OCI-LY3 (cell line): ENCODE results near the gene INKA1.

Experiments
- H2AFZ ChIP-seq: fragments of 200-600, 300-600 bp; shearing (Covaris generic); 2 replicates; pipeline ENCODE4 v1.6.0; 2014; ENCODE audit warnings: antibody characterized with exemption, low read depth, low read length
- H3K27ac ChIP-seq: fragments of 200-600, 300-600 bp; sonication (generic); 2 replicates; pipeline ENCODE4 v1.5.1; 2014; ENCODE audit warnings: mild to moderate bottlenecking, low read length, moderate library complexity, mixed read lengths
- H3K27me3 ChIP-seq: fragments of 200-600, 300-600 bp; sonication (generic); 2 replicates; pipeline ENCODE4 v1.6.1; 2014; ENCODE audit warnings: low read depth, low read length, mixed read lengths
- H3K36me3 ChIP-seq: fragments of 200-600, 300-600 bp; sonication (generic); replicated peaks from 2 replicates; pipeline ENCODE3; 2014; ENCODE audit warnings: low read depth, low read length, mixed read lengths
- H3K4me1 ChIP-seq: fragments of 300-600, 200-600 bp; sonication (generic); 2 replicates; pipeline ENCODE4 v1.6.1; 2014; ENCODE audit warnings: low read length, mixed read lengths
- H3K4me2 ChIP-seq: fragments of 200-600, 300-600 bp; sonication (generic); 2 replicates; pipeline ENCODE4 v1.6.1; 2014; ENCODE audit warnings: low read length, mixed read lengths
- H3K4me3 ChIP-seq: fragments of 300-600, 200-600 bp; sonication (generic); 2 replicates; pipeline ENCODE4 v1.5.1; 2014; ENCODE audit warnings: antibody characterized with exemption, mild to moderate bottlenecking, low read length, moderate library complexity
- H3K79me2 ChIP-seq: fragments of 300-600, 200-600 bp; shearing (Covaris generic); 2 replicates; pipeline ENCODE4 v1.6.1; 2014; ENCODE audit warnings: mild to moderate bottlenecking, low read length, mixed read lengths
- H3K9ac ChIP-seq: fragments of 300-600, 200-600 bp; shearing (Covaris generic); 2 replicates; pipeline ENCODE4 v1.6.0; 2014; ENCODE audit warnings: mild to moderate bottlenecking, low read length, moderate library complexity
- H3K9me3 ChIP-seq: fragments of 200-600, 300-600 bp; shearing (Covaris generic); 2 replicates; pipeline ENCODE4 v1.6.1; 2014; ENCODE audit warnings: low read length, mixed read lengths; ENCODE audit not compliant: insufficient read depth
- H4K20me1 ChIP-seq: fragments of 200-600, 300-600 bp; sonication (generic); 2 replicates; pipeline ENCODE4 v1.6.1; 2016; ENCODE audit warnings: low read length, mixed read lengths; ENCODE audit not compliant: insufficient read depth
- EZH2phosphoT487 ChIP-seq: fragments of 200-600 bp; shearing (Covaris generic); IDR thresholded peaks from 2 replicates; pipeline ENCODE4 v1.6.1; 2018; ENCODE audit warnings: antibody characterized with exemption, mixed run types, low read depth
- TF ChIP-seq, protein P1 (sequence below): fragments of 200-600, 300-600 bp; sonication (generic); IDR thresholded peaks from 2 replicates; pipeline ENCODE4 v1.5.1; 2014; ENCODE audit warnings: antibody characterized with exemption, low read length, low read depth

Gene INKA1

GRCh38 chr3:49799761-49800160, 3.3 kb upstream of the INKA1 start, which contains the start of gene CDHR4:
Gene CDHR4 (minus strand): TSS chr3:49799873. CDS start chr3:49799812, 61 bp downstream.
- peaks cover 6% of the 10 kb centered on the region for H3K4me1 ChIP-seq
- no peak within 1 kb of the TSS for H3K27ac ChIP-seq
- TF ChIP-seq, protein P1, sequence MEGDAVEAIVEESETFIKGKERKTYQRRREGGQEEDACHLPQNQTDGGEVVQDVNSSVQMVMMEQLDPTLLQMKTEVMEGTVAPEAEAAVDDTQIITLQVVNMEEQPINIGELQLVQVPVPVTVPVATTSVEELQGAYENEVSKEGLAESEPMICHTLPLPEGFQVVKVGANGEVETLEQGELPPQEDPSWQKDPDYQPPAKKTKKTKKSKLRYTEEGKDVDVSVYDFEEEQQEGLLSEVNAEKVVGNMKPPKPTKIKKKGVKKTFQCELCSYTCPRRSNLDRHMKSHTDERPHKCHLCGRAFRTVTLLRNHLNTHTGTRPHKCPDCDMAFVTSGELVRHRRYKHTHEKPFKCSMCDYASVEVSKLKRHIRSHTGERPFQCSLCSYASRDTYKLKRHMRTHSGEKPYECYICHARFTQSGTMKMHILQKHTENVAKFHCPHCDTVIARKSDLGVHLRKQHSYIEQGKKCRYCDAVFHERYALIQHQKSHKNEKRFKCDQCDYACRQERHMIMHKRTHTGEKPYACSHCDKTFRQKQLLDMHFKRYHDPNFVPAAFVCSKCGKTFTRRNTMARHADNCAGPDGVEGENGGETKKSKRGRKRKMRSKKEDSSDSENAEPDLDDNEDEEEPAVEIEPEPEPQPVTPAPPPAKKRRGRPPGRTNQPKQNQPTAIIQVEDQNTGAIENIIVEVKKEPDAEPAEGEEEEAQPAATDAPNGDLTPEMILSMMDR: no peak
- H3K9me3 ChIP-seq: no peaks in the 10 kb centered on the region
- H3K4me3 ChIP-seq: no peak within 1 kb of the TSS
- no peak within 1 kb of the TSS for H3K4me2 ChIP-seq
- no peaks in the 10 kb centered on the region for H4K20me1 ChIP-seq
- no peaks in the 10 kb centered on the region for H3K79me2 ChIP-seq
- H3K36me3 ChIP-seq: no peaks in the 10 kb centered on the region
- peaks cover 20% of the 10 kb centered on the region for H3K27me3 ChIP-seq
- H3K9ac ChIP-seq: no peak within 1 kb of the TSS
- no peak within 1 kb of the TSS for H2AFZ ChIP-seq

GRCh38 chr3:49801160-49801559, 1.9 kb upstream of the INKA1 start:
- H2AFZ ChIP-seq: no peak overlapping the region
- no peak overlapping the region for H3K9ac ChIP-seq
- H3K4me3 ChIP-seq: no peak overlapping the region
- no peaks in the 10 kb centered on the region for H3K9me3 ChIP-seq
- peaks cover 16% of the 10 kb centered on the region for H3K4me1 ChIP-seq
- no peak overlapping the region for H3K27ac ChIP-seq
- H3K79me2 ChIP-seq: no peaks in the 10 kb centered on the region
- TF ChIP-seq, protein P1: no peak
- no peak for TF ChIP-seq EZH2phosphoT487
- no peak overlapping the region for H3K4me2 ChIP-seq
- H3K36me3 ChIP-seq: no peaks in the 10 kb centered on the region
- H4K20me1 ChIP-seq: no peaks in the 10 kb centered on the region
- H3K27me3 ChIP-seq: peaks cover 20% of the 10 kb centered on the region

DNA sequence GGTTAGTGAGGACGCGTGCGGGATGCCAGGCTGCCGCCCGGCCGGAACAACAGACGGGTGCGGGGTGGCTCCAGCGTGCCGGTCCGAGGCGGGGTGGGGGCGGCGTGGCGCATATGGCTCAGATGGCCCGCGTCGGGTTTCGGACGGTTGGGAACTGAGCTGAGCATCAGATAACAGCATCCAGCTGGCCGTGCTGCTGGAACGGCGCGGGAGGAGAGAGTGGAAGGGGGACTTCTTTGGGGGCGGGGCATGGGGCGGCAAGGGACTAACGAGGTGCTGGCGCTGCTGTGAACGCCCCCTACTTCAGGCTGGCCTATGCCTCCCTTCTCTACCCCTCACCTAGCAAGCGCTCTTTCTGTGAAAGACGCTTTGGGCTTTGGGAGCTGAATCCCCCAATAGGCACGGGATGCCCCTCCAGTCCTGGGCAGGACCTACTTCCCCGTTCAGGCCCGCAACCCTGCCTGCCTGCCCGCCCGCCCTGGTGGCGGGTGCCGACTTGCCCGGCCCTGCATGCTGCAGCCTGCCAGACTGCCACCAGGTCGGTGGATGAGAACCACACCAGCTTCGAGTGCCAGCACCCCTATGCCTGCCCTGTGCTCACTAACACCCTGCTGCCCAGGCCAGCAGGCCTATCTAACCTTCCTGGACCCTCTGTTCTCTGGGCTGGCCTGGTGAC, 542 bp downstream of the INKA1 start:
- TF ChIP-seq, protein P1: no peak; the same call in 1 of the 2 replicates
- TF ChIP-seq EZH2phosphoT487: no peak
- H3K9me3 ChIP-seq: no peaks in the 10 kb centered on the region
- peak overlapping the region; percentile 90 for H3K4me3 ChIP-seq
- no peak overlapping the region for H3K27ac ChIP-seq
- peaks cover 20% of the 10 kb centered on the region for H3K27me3 ChIP-seq
- H3K4me1 ChIP-seq: peaks cover 16% of the 10 kb centered on the region
- peak overlapping the region; percentile 72 for H3K9ac ChIP-seq
- peak overlapping the region; percentile 100 for H3K4me2 ChIP-seq
- no peaks in the 10 kb centered on the region for H4K20me1 ChIP-seq
- H2AFZ ChIP-seq: peak overlapping the region; percentile 49
- H3K36me3 ChIP-seq: no peaks in the 10 kb centered on the region
- no peaks in the 10 kb centered on the region for H3K79me2 ChIP-seq

DNA sequence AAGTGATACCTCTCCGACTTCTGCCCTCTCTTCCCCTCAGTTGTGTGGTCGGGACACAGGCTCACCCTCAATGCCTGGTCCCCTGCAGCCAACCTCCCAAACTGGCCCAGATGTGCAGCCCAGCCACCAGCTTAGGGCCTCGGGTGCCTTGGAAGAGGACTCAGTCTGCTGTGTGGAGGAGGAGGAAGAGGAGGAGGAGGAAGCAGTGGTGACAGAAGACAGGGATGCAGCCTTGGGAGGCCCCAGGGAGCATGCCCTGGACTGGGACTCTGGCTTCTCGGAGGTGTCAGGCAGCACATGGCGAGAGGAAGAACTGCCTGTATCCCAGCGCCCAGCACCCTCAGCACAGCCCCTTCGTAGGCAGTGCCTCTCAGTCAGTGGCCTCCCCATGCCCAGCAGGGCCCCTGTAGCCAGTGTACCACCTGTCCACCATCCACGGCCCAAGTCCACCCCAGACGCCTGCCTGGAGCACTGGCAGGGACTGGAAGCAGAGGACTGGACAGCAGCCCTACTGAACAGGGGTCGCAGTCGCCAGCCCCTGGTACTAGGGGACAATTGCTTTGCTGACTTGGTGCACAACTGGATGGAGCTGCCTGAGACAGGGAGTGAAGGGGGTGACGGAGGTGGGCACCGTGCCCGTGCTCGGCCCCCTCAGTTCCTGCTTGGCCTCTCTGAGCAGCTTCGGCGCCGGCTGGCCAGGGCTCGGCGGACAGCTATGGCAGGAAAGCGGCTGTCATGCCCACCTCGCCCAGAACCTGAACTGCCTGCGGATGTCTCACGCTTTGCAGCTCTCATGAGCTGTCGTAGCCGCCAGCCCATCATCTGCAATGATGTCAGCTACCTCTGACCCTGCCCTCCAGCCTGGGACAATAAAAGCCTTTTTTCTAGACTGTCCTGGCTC, 1.3 kb downstream of the INKA1 start:
- Histone ChIP-seq H3K4me1 (peaks cover 16% of the 10 kb centered on the region), H3K9me3 (no peaks in the 10 kb centered on the region), H3K27me3 (peaks cover 20% of the 10 kb centered on the region), H3K36me3 (no peaks in the 10 kb centered on the region), H3K79me2 (no peaks in the 10 kb centered on the region), H3K4me3 (peak overlapping the region; percentile 90), H3K9ac (peak overlapping the region; percentile 72), H3K27ac (no peak overlapping the region), H4K20me1 (no peaks in the 10 kb centered on the region), H3K4me2 (peak overlapping the region; percentile 100), H2AFZ (peak overlapping the region; percentile 49; the same call in 1 of the 2 replicates)
- no peak for TF ChIP-seq EZH2phosphoT487
- TF ChIP-seq, protein P1: no peak
